Measurements from ENCODE around the gene KCNC3. TPM values are rescaled to one million over a fixed set of nuclear protein-coding genes. Genes with fewer than 3 reads are reported as not detected.
"Not testable (repeated sequence)": the region's sequence is repeated elsewhere in the genome, so short reads cannot be mapped to it uniquely, and the experiment has no call there.

The KCNC3 gene
- total and polyA plus RNA-seq, 12 donors: 0.88 to 4.0 (median 2.3) TPM

- no peaks in the 10 kb centered on the region for H3K27me3 ChIP-seq
- WGBS, 2 donors: 60 to 62% methylated on average over 22 of the region's 22 CpGs
- intact Hi-C loops (cut with DNase I): no loop called here
Measured at GRCh38 chr19:50349277-50350057, 20.3 kb upstream of the KCNC3 start.

GRCh38 chr19:50347089-50347581 is 18.0 kb upstream of the KCNC3 start:
- ATAC-seq; H3K4me3 ChIP-seq; H3K27me3 ChIP-seq; H3K27ac ChIP-seq; H3K4me1 ChIP-seq; DNase-seq; H3K36me3 ChIP-seq; intact Hi-C loops (cut with DNase I): not testable (repeated sequence)
- peaks cover 0 to 14% (median 9%) of the 10 kb centered on the region in 11 donors for H3K9me3 ChIP-seq
- 77 to 78% methylated on average over 8 of the region's 8 CpGs for WGBS, 2 donors

More at GRCh38 chr19:50349277-50350057, 20.3 kb upstream of the KCNC3 start:
- no peak for TF ChIP-seq CTCF (IDR thresholded peaks at IDR 0.05)
- Histone ChIP-seq H3K36me3 (no peaks in the 10 kb centered on the region), H3K27ac (no peak overlapping the region), H3K9me3 (peaks cover 0 to 10% (median 8%) of the 10 kb centered on the region in 11 donors), H3K4me3 (no peak overlapping the region), H3K4me1 (peaks cover 0 to 5% (median 0%) of the 10 kb centered on the region in 9 donors)
- ATAC-seq (no peak), DNase-seq (no peak)

- Histone ChIP-seq H3K36me3 (no peaks in the 10 kb centered on the region), H3K4me3 (peak overlapping the region in 1 of 10 donors; percentile 11), H3K27ac (no peak overlapping the region), H3K27me3 (no peaks in the 10 kb centered on the region), H3K9me3 (peaks cover 0 to 19% (median 9%) of the 10 kb centered on the region in 11 donors), H3K4me1 (peaks cover 0 to 25% (median 0%) of the 10 kb centered on the region in 9 donors)
- TF ChIP-seq CTCF (IDR thresholded peaks at IDR 0.05): no peak
- peak in 1 of 8 donors; percentile 29 for ATAC-seq
- intact Hi-C loops (cut with DNase I): no loop called here
- 69 to 75% methylated on average over 8 of the region's 8 CpGs for WGBS, 2 donors
- DNase-seq: no peak
Measured at GRCh38 chr19:50344661-50345318, 15.6 kb upstream of the KCNC3 start.

GRCh38 chr19:50341091-50341564 is 12.0 kb upstream of the KCNC3 start:
- no peak for TF ChIP-seq CTCF (IDR thresholded peaks at IDR 0.05)
- peaks cover 0 to 25% (median 0%) of the 10 kb centered on the region in 9 donors for H3K4me1 ChIP-seq
- no peak overlapping the region for H3K27ac ChIP-seq
- DNase-seq: no peak
- 85 to 92% methylated on average over 3 of the region's 3 CpGs for WGBS, 2 donors
- peaks cover 0 to 19% (median 9%) of the 10 kb centered on the region in 11 donors for H3K9me3 ChIP-seq
- intact Hi-C loops (cut with DNase I): no loop called here
- no peak overlapping the region for H3K4me3 ChIP-seq
- H3K36me3 ChIP-seq: no peaks in the 10 kb centered on the region
- ATAC-seq: peak in 4 of 8 donors; percentile 31 to 57 (median 50)
- H3K27me3 ChIP-seq: peaks cover 0 to 4% (median 0%) of the 10 kb centered on the region in 7 donors

All from heart right ventricle (tissue), 16 donors.